ENCODE data around the gene APOBEC3H.
A peak's percentile ranks its signal among the peaks of the same experiment; 100 is the strongest.

The APOBEC3H gene

GRCh38 chr22:39081016-39081415 is 16.0 kb upstream of the APOBEC3H start:
- no peak for DNase-seq (ENCODE audit: low read depth)

GRCh38 chr22:39081598-39081997 is 15.4 kb upstream of the APOBEC3H start:
- DNase-seq (ENCODE audit: low read depth): no peak

DNA sequence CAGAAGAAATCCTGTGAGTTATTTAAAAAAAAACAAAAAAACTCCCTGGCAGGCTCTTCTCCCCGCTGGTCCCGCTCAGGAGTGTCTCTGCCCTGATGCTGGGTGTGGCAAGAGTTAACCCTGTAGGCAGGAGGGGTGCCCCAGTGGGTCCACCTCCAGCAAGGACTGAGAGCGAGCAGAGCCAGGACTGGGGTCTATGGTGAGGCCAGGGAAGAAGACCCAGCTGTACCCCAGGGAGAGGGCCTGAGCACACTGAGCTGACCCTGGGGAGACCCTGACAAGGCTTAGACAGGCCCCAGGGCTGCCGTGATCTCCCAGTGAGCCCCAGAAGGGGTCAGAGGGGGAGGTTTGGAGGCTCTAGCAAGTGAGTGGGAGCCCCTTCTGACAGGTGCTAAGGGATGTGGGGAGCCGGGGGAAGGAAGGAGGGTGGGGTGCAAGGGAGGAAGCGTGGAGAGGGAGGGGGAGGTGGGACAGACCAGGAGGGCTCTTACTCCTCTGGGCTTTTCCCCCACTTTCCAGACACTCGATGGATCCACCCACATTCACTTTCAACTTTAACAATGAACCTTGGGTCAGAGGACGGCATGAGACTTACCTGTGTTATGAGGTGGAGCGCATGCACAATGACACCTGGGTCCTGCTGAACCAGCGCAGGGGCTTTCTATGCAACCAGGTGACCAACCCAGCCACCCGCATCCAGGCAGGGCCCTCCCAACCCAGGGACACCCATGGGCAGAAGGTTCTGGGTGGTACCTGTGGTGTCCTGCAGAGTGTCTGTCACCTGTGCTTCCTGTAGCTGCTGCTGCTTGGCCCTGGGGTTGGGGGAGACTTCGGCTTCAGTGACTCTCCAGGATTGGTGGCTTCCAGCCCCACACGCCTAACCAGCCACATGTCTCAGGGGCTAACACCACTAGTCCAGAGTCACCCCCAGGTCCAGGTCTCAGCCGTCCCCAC is 13.6 kb upstream of the APOBEC3H start:
- DNase-seq (ENCODE audit: low read depth): no peak

DNA sequence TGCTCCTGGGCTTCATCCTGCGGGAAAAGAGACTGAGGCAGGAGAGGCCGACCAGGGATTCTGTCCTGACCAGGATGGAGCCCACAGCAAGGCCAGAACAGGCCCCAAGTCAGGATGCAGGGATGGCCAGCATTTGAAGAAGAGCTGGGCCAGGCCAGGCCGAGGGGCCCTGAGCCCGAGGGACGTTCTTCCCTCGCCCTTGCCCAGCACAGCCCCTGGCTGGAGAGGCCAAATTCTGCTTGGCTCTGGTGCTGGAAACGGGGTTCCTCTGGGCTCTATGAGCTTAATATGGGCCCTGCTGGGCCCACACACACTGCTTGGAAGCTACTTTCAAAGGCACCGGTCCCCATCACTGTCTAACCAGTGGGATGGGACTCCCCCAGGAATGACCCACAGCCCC is 12.4 kb upstream of the APOBEC3H start:
- DNase-seq (ENCODE audit: low read depth): no peak

DNA sequence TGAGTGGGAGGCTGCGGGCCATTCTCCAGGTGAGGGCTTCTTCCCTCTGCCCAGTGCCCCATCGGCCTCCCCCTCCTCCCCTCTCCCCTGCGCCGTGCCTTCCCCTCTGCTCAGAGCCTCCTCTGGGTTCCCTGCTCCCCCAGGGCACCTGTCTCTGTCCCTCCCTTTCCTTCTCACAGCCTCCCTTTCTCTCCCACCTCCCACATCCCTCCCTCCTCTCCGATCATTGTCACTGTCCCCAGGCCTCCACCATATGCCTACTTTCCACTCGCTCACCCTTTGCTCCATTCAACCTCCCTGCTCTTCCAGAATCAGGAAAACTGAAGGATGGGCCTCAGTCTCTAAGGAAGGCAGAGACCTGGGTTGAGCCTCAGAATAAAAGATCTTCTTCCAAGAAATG is 9.9 kb upstream of the APOBEC3H start:
- no peak for DNase-seq (ENCODE audit: low read depth)

- DNase-seq (ENCODE audit: low read depth): no peak
Observed at GRCh38 chr22:39087881-39088684, 9.0 kb upstream of the APOBEC3H start.

GRCh38 chr22:39088685-39089032 is 8.4 kb upstream of the APOBEC3H start:
- no peak for DNase-seq (ENCODE audit: low read depth)

DNA sequence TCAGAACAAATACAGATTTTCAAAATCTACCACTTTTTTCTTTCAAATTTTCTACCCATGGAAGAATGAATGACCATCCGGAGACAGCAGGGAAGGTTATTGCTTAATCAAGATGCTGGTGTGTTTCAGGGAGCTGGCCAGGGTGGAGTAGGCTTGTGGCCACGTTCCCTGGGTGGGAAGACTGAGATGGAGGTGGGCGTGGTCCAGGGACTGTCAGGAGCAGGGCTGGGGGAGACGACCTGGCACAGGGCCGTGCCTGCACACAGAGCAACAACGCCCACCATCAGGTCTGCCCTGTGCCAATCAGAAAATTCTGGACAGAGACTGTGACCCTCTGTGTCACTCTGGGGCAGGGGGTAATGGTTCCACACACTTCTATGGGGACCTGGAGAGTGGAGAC is 7.1 kb upstream of the APOBEC3H start:
- no peak for DNase-seq (ENCODE audit: low read depth)

- DNase-seq (ENCODE audit: low read depth): peak; percentile 75
Observed at GRCh38 chr22:39090426-39091064, 6.5 kb upstream of the APOBEC3H start.

DNA sequence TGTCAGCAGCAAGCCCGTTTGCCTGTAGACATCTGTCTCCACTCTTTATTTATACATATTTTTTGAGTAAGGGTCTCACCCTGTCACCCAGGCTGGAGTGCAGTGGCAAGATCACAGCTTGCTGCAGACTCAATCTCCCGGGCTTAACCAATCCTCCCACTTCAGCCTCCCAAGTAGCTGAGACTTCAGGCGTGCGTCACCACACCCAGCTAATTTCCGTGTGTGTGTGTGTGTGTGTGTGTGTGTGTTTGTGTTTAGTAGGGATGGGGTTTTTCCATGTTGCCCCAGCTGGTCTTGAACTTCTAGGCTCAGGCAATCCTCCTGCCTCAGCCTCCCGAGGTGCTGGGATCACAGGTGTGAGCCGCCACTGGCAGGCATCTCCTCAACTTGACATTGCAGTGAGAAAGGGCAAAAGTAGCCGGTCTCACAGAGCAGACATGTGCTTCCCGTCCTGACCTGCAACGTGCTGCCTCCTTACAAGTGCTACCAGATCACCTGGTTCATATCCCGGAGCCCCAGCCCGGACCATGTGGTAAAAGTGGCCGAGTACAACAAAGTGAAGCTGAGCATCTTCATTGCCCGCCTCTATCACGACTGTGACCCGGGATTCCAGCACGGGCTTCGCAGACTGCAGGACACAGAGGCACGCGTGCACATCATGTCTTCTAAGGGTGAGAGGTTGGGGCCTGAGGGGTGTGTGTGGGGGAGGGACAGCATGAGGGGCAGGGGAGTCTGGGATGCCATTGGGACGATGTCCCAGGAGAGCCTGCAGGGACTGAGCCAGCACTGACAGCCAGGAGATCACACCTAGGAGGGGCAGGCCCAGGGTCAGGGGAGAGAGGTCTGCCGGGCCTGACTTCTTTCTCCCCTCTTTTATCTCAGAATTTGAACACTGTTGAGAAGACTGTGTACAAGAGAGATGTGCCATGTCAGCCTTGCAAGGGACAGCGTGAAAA is 5.6 kb upstream of the APOBEC3H start:
- no peak for DNase-seq (ENCODE audit: low read depth)

- DNase-seq (ENCODE audit: low read depth): no peak
Observed at GRCh38 chr22:39092111-39092862, 4.8 kb upstream of the APOBEC3H start.

DNA sequence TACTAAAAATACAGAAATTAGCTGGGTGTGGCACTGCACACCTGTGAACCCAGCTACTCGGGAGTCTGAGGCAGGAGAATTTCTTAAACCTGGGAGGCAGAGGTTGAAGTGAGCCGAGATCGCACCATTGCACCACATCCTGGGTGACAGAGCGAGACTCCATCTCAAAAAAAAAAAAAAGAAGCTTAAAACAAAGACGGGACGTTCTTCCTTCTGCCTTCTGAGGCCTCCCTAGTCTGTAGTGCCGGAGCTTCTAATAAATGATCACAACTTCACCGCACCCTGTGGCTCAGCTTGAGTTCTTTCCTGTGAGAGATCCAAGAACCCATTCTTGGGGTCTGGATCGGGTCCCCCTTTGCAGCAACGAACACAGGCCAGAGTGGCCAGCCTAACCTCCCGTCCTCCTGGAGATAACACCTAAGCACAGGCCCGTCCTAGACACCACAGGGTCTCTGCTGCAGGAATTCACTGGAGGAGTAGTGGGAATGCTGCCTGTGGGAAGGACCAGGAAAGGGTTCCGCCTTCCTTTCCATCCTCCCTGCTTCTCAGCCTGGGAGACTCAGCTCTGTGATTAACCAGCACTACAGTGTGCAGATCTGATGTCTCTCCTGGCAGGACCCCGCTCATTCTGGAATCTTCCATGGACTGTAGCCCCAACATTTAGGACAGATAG is 2.2 kb upstream of the APOBEC3H start:
- no peak for DNase-seq (ENCODE audit: low read depth)

- no peak for DNase-seq (ENCODE audit: low read depth)
Observed at GRCh38 chr22:39095971-39096370, 1.1 kb upstream of the APOBEC3H start.

- no peak for DNase-seq (ENCODE audit: low read depth)
Observed at GRCh38 chr22:39098026-39098425, 982 bp downstream of the APOBEC3H start.

- DNase-seq (ENCODE audit: low read depth): no peak
Observed at GRCh38 chr22:39098576-39098975, 1.5 kb downstream of the APOBEC3H start.

- DNase-seq (ENCODE audit: low read depth): no peak
Observed at GRCh38 chr22:39101226-39101625, 4.2 kb downstream of the APOBEC3H start.

DNA sequence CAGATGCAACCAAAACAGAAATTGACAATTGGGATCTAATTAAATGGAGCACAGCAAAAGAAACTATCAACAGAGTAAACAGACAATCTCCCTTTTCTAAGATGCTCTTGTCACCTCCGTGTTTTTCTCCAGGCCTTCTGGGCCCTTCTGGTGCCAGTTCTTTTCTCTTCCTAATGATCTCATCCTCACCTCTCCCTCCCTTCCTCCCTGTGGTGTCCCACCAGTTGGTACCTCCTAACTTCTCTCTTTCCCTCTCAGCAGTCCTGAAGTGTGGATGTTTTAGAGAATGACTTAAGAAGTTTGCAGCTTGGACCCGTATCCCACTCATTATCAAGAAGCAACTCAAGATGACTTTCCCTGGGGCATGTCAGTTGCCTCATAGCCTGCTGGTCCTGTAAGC is 6.4 kb downstream of the APOBEC3H start:
- no peak for DNase-seq (ENCODE audit: low read depth)

DNA sequence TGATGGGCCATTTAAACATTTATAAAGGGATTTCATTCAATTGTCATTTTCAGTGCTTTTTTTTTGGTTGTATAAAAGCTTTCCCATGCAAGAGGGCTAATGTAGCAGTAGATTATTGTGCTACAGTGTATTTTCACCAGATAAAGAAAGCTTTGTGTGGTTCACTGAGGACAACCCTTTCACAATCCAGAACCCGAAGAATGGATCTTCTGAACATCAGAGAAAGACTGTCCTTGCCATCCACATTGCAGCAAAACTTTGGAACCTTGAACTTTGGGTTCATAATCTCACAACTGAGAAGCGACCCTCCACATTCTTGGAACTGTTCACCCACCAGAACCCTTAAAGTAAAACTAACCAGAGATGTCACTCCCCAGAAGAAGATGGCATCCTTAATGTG is 9.3 kb downstream of the APOBEC3H start:
- DNase-seq (ENCODE audit: low read depth): no peak

DNA sequence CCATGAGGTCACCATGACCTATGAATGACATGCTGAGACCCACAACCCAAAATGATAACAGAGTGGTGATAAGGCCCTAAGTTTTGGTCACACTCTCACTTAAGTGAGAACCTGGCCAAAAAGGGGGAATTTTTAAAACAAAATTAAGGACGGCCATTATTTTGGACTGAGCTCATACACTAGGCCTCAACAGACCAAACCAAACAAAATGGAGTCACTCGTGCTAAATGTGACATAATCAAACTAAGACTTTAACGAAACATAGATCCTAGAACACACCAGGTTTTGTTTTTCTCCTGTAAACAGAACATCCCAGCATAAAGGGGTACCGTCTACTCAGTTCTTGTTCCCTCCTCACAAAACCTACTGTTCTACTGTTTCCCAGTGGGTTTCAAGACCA is 11.4 kb downstream of the APOBEC3H start:
- no peak for DNase-seq (ENCODE audit: low read depth)

GRCh38 chr22:39109361-39109760 is 12.3 kb downstream of the APOBEC3H start:
- no peak for DNase-seq (ENCODE audit: low read depth)
